Activated T-cell treated with anti-CD3 and anti-CD28 coated beads for 24 hours (primary cell): ENCODE results near the gene PDSS2.
"Not testable (repeated sequence)": the region's sequence is repeated elsewhere in the genome, so short reads cannot be mapped to it uniquely, and the experiment has no call there.

ENCODE experiments used
- DNase-seq: peaks from one replicate; pipeline ENCODE4 v3.0.0-alpha.2; 2020; ENCODE audit warnings: low read depth

PDSS2 gene

DNA sequence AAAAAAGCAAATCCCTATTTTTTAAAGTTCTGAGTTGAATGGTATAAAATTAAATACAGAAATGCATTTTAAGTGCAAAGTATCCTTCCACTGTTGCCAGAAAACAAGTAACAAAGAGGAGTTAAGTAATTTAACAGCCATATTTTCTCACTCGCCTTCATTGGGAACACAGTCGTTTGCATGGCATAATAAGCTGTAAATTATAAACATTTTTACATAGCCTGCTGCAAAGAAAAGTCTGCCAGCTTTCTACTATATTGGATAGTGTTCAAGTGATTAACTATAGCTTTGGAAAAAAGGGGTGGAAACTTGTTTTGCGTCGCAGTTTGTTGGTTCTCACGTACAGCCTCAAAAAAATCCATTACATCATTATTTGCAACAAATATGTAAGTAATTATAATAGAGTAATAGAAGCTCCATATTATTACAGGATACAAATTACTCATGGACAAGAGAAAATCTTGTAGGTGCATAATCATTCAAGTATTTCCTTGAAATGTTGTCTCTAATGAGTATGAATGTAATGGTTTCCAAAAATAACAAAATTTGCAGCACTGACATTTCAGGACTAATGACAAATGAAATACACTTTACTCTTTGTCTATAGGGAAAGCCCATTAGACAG lies 139.3 kb downstream of the PDSS2 start:
- no peak for DNase-seq

DNA sequence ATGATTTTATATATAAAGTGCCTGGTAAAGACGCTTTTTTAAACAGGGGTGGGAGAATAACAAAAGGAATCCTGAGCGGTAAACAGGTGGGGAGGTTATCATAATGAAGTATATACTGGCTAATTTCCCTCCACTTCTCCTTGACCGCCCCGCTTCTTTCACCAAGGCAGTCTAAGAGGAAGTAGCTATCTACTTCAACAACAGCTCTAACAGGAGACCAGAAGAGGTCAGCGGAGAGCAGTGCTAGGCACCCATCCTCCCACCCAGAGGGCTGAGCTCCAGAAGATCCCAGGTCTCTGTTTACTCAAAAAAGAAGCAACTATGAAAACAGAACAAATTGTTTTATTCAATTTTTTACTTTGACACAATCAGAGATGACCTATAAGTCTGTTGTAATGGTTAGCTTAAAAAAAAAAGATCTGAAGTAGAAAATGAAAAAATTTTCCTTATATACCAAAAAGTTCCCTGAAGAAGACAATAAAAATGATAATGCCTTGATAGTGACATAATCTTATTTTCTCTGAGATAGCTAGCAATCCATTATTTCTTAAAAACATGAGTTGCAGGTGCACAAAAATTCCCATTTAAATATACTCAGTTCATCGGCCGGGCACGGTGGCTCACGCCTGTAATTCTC lies 141.1 kb downstream of the PDSS2 start:
- DNase-seq: no peak

DNA sequence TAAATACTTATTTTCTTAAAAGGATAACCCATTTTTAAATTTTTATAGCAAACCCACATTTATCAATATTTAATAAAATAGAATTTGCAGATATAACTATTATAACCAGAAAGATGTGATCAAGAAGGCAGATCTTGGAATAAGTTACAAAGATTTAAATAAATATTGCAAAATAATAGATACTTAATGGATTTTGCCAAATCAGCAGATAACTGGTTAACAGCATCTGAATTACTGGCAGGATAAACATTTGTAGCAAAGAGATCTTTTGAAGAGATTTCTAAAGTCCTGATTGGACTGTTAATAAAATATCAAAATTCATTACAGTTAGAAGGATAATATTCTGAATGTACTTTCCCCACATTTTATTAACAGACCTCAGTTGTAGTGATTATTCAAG lies 144.2 kb downstream of the PDSS2 start:
- DNase-seq: no peak

DNA sequence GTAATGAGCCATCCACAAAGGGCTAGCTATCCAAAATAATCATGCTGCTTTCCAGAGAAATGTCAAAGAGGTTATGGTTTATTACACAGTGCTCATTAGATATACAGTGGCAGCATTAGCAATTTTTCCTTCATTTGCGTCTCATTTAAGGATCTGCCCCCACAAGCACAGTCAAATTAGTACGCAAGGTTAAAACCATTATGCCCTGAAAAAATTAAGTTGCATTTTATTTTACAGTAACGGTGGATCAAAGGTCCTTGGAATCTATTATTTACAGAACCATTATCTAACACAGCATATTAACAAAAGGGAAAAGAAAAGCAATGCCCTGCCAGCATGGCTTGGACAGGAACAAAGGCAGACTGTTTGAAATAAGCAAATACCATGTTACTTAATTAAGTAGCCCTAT lies 144.8 kb downstream of the PDSS2 start:
- no peak for DNase-seq

DNA sequence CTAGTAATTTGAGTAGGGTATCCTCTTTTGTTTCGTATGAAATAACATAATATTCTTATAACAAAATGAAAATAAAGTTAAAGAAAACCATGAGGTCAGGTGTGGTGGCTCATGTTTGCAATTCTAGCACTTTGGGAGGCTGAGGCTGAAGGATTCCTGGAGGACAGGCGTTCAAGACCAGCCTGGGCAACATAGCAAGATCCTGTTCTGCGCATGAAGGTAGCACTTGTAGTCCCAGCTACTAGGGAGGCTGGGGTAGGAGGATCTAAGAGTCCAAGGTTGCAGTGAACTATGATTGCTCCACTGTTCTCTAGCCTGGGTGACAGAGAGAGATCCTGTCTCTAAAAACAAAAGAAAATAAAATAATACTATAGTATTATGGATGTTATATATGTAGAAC lies 145.6 kb downstream of the PDSS2 start:
- no peak for DNase-seq

DNA sequence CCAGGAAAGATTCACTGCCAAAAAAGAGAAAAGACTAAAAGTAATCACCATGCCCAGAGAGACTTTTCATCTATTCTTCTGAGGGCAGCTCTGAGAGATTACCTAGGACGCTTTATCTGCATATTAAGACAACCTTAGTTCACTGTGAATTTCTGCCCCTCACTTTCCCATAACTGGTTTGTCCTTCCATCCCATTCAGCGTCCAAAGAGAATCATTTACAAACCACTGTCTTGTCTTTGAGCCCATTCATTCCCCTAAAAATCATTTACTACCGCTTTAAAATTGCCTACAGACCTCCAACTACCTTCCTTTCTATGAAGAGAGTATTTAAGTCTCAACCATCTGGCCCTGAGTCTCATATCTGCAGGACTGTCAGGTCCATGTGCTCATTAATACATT lies 149.0 kb downstream of the PDSS2 start:
- DNase-seq: no peak

DNA sequence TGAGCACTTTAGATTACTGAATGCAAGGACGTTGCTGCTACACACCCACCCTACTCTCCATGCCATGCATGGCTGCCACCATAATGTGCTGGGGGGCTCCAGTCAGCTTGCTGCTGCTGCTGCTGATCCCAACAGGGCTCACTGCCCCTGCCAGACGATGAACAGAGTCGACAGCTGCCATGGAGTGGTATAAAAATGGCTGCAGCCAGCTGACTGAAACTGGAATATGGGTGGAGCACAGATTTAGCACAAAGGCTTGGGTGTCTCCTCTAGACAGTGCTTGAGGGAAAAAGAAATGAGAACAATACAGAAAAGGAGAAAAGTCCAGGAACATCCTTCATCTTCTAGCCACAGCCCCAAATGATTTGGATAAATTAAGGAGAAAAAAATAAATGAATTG lies 150.7 kb downstream of the PDSS2 start:
- no peak for DNase-seq

DNA sequence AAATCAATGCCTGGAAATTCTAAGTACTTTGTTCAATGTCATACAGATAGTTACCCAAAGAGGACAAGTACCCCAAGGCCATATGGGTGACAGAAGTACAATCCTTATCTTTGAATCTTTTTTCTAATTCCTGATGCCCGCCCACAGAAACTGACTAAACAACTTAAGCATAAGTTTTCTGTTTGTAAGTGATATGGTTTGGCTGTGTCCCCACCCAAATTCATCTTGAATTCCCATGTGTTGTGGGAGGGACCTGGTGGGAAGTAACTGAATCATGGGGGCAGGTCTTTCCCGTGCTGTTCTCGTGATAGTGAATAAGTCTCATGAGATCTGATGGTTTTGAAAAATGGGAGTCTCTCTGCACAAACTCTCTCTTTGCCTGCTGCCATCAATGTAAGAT lies 153.4 kb downstream of the PDSS2 start:
- not testable (repeated sequence) for DNase-seq

DNA sequence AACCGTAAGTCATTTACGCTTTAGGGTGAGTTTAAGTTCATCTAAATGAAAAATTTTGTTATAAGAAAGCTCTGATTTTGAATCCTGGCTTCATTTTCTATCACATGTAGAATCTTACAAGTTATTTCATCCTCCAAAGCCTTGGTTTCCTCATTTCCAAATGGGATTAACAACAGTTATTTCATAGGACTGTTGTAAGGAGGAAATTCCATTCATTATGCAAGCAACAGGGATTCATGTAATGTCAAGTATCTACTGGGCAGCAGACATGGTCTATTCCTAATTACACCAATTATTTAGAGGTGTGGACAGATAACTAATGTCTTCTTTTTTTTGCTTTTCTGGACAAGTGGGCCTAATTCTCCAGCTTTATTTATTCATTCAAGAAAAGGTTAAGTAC lies 154.0 kb downstream of the PDSS2 start:
- DNase-seq: no peak

DNA sequence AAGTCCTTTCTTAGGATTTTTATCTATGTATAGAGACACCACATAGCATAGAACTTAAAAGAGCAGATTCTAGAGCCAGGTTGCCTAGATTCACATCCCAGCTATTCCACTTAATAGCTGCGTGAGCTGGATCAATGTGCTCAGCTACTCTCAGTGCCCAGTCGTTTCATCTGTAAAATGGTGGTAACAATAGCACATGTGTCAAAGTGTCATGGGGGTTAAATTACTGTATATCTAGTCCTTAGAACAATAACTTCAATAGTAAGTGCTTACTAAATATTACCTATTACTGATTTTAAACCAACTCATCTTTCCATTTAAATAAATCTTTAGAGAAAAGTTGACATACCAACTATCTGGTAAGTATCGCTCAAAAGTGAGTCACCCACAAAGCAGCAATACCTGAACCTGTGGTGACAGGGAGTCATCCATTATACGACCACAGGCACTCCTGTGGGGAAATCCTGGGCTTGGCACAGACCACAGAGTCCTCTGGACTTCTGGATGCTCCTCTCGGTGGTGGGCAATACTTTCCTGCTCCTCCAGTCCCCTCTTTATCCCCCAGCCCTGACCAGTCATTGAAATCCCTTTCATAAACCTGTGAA lies 154.8 kb downstream of the PDSS2 start:
- DNase-seq: peak; percentile 5

DNA sequence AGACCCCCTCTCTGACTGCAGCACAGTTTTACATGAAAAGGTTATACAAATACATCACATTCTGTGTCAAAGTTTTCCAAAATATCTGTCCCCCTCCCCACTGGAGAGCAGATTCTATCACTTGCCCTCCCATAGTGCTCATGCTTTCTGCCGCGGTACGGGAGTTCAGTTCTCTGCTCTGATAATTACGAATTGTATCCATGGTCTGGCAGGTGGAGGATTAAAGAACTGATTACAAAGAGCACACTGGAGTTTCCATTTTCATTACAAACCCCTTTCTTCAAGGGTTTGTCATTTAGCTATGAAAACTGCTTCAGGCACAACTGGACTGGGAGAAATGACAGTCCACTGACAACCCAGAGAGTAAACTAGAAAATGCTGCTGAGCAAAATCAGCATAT lies 166.0 kb downstream of the PDSS2 start:
- DNase-seq: no peak

DNA sequence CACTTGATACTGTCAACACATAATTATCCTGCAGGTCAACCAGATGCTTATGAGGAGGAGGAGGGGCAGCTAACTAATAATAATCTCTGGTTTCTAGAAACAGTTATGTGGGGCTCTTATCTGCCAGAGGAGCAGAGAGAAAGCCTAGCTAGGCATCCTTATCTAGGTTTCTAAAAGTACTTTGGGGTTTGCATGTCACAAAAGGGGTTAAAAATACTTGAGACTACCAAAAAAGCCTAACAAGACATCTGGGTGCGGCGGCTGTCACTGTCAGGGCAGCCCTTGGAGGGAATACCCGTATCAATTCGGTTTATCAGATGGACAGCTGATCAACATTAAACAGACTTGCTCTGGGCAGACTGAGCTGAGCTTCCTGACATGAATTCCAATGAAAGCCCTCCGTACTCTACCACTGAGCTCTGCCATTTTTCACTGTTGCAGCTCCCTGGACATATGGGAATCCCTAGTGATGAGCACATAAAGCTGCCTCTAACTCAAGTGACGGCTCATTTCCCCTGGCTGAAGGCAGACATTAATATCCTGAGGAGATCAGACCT lies 166.6 kb downstream of the PDSS2 start:
- DNase-seq: no peak

DNA sequence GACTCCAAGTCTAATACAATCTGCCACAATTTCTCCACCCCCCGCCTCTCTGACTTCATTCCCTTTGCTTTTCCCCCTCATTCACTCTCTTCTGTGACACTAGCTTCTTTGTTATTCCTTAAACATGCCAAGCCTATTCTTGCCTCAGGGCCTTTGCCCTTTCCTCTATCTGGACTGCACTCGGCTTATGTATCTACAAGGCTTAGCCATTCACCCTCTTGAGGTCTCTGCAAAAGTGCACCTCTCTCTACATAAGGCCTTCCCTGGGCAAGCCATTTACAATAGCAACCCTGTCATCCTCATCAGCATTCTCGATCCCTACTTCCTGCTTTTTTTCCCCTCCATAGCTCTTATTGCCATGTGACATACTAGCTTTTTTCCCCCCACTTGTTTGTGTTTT lies 168.9 kb downstream of the PDSS2 start:
- DNase-seq: no peak

DNA sequence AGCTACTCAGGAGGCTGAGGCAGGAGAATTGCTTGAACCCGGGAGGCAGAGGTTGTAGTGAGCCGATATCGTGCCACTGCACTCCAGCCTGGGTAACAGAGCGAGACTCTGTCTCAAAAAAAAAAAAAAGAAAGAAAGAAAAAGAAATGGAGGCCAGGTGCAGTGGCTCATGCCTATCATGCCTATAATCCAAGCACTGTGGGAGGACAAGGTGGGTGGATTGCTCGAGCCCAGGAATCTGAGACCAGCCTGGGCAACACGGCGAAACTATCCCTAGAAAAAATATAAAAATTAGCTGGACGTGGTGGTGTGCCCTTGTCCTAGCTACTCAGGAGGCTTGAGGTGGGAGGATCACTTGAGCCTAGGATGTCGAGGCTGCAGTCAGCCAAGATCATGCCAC lies 170.1 kb downstream of the PDSS2 start:
- DNase-seq: not testable (repeated sequence)

DNA sequence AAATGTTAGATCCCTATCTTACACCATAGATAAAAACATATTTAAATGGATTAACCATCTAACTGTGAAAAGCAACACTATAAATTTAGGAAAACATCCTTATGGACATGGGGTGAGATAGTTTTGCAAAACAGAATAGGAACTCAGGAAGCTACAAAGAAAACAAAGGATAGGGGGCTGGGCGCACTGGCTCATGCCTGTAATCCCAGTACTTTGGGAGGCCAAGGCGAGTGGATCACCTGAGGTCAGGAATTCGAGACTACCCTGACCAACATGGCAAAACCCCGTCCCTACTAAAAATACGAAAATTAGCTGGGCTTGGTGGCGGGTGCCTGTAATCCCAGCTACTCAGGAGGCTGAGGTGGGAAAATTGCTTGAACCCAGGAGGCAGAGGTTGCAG lies 173.7 kb downstream of the PDSS2 start:
- not testable (repeated sequence) for DNase-seq

DNA sequence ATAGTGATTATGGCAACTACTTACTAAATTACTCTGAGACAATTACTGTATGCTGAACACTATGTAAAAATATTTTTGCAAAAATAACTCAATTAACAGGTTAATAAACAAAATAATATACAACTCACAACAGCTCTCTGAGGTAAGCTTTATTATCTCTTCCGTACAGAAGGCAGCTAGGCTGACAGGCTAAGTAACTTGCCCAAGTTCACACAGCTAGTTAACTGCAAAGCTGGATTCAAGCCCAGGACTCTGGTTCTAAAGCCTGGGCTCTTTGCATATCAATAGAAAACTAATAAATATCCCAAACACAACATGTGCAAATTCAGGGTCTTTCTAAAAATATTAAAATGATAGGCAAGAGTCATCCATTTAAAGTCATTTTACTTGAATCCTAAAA lies 174.6 kb downstream of the PDSS2 start:
- no peak for DNase-seq

DNA sequence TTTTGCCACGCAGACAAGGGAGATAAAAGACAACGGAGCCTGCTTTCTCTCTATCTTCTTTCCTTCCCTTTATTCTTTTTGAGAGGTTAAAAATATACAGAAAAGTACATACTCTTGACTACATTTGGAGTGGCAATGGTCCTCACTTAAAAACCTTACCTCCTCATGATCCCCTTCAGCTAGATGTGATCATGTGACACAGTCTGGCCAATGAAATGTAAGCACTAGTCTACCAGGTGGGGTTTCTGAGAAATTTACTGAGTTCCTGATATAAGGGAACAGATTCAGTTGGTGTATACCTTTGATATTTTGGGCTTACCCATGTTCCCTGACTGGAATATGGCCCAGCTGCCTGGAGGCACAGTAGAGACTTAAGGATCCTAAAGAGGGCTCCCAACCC lies 178.6 kb downstream of the PDSS2 start:
- no peak for DNase-seq

DNA sequence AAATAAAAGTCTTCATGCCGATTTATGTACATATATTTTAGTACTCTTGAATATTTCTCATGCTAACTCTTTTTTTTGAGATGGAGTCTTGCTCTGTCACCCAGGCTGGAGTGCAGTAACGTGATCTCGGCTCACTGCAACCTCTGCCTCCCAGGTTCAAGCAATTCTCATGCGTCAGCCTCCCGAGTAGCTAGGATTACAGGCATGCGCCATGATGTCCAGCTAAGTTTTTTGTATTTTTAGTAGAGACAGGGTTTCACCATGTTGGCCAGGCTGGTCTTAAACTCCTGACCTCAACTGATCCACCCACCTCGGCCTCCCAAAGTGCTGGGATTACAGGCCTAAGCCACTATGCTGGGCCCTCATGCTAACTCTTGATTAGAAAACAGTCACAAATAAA lies 179.4 kb downstream of the PDSS2 start:
- DNase-seq: not testable (repeated sequence)

DNA sequence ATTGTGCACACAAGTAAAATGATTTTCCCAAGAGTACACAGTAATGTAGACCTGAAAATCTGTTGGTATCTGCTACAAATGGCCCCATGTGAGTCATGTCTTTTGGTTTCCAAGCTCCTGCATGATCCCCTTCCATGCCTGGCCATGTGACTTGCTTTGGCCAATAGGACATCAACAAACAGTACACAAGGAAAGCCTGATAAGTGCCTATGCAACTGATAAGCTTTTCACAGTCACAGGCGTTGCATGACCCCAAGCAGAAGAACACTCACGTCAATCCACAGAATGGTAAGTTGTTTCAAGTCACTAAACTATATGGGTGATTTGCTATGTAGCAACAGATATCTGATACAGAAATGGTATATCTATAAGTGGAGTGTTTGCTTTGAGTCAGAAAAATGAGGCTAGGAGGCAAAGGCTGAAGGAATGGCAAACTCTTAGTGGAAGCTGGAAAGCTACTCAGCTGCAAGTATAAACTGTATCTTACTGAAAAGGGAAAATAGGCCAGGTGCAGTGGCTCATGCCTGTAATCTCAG lies 184.0 kb downstream of the PDSS2 start:
- no peak for DNase-seq

DNA sequence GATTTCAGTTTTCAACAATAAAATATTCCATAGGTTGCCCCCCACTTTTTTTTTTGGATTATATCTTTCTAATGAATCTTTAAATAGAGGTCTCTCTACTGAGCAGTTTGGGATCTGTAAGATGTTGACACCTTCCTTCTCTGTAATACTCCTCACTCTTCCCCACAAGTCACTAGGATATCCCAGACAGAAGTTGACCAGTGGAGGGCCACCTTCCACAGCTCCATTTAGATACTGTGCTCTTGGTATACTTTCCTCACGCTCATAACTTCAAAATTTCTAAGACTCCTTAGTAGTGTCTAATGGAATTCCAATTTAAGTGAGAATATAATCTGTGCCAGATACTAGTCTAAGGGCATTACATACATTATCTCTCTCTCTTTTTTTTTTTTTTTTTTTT lies 185.1 kb downstream of the PDSS2 start:
- no peak for DNase-seq

DNA sequence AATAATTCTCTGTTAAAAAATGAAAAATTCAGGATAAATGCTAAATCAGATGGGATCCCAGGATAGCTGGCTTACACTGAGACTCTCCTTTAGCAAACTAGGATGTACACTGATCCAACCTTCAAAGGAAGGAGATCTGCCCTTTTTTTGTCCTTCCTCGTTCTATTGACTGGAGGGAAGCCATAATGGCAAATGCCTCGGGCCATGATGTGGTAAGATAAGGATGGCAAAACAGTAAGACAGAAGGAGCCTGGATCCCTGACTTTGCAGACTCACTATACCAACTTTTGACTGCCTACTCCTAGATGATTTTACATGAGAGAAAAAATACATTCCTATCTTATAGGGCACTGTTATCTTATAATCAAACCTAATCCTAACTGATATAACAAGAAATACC lies 187.1 kb downstream of the PDSS2 start:
- DNase-seq: no peak

DNA sequence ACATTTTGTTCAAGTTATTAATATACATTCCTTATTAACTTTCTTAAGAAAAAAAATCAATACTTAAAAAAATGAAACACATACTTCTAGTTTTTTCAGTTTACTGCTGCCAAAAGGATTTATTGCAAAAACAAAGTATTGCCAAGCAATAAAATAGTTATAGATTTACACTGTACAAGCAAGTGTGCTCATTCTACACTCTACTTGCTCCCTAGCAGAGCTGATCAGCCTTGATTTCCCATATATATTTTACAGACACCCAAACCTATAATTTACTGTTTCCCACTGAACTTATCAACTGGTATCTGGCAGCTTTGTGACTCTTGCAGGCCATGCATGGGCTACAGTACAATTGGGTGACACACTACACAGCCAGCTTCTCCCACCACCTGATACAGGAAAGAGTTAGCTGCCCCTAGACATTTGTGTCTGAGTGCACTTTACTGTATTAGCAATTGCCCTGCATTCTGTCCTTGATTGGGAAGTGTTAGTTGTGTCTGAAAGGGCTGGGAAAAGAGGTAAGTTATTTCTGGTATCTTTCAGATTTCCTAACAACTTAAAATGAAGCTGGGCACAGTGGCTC lies 188.1 kb downstream of the PDSS2 start:
- no peak for DNase-seq

DNA sequence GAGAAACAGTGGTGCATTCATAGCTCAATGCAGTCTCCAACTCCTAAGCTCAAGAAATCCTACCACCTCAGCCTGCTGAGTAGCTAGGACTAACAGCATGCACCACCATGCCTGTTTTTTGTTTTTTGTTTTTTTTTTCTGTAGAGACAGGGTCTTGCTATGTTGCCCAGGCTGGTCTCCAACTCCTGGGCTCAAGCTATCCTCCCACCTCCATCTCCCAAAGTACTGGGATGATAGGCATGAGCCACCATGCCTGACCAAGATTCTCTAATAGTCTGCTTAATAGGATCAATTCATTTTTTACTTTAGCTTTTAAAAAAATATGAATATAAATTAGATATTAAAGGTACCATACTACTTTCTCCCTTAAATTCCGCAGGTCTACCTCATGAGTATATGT lies 191.7 kb downstream of the PDSS2 start:
- DNase-seq: no peak
